Osteocyte (in vitro differentiated cells): ENCODE results near the gene POFUT2. TPM values are rescaled to one million over a fixed set of nuclear protein-coding genes. Genes with fewer than 3 reads are reported as not detected.

ENCODE experiments used
- DNase-seq: peaks from one replicate; pipeline ENCODE4 v3.0.0; 2021; ENCODE audit warnings: mixed read lengths; ENCODE audit not compliant: unreplicated experiment; ENCODE audit errors: extremely low spot score
- H3K27ac Mint-ChIP-seq: one replicate; pipeline ENCODE4 v1.8.0; 2021; ENCODE audit warnings: mild to moderate bottlenecking, mixed read lengths; ENCODE audit not compliant: unreplicated experiment
- H3K27me3 Mint-ChIP-seq: one replicate; pipeline ENCODE4 v1.8.0; 2021; ENCODE audit warnings: mixed read lengths; ENCODE audit not compliant: unreplicated experiment
- H3K36me3 Mint-ChIP-seq: one replicate; pipeline ENCODE4 v1.8.0; 2021; ENCODE audit warnings: mixed read lengths; ENCODE audit not compliant: unreplicated experiment
- H3K4me1 Mint-ChIP-seq: one replicate; pipeline ENCODE4 v1.8.0; 2021; ENCODE audit warnings: mixed read lengths; ENCODE audit not compliant: unreplicated experiment
- H3K4me3 Mint-ChIP-seq: one replicate; pipeline ENCODE4 v1.8.0; 2021; ENCODE audit warnings: mild to moderate bottlenecking, moderate library complexity, mixed read lengths; ENCODE audit not compliant: unreplicated experiment
- H3K9me3 Mint-ChIP-seq: one replicate; pipeline ENCODE4 v1.8.0; 2021; ENCODE audit warnings: mixed read lengths; ENCODE audit not compliant: unreplicated experiment
- total RNA-seq: library from RNA; stranded (reverse); gene quantifications from 2 replicates; pipeline ENCODE4 v1.2.1, GENCODE V29; 2021
- TF ChIP-seq, protein P1 (sequence below): fragments of 200-600 bp; sonication (generic); IDR thresholded peaks from 2 replicates; pipeline ENCODE4 v1.5.0; 2021; ENCODE audit warnings: antibody characterized with exemption, mild to moderate bottlenecking, moderate library complexity

The POFUT2 gene
- total RNA-seq, 1 donor from 2014 or later = 62.7 TPM

DNA sequence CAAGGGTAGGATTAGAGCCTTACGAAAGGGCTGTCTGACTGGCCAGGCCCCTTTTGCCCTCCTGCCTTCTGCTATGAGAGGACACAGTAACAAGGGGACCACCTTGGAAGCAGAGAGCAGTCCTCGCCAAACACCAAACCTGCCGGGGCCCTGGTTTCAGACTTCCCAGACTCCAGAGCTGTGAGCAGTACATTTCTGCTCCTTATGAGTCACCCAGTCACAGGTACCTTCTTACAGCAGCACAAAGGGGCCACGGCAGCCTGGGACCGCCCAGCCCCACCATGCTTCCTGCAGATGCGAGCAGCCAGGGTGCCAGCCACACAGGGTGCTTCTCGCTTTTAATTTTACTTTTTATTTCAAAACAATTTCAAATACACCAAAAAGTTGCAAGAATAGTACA is 17.2 kb upstream of the POFUT2 start:
- Mint-ChIP-seq H3K27me3 (no peaks in the 10 kb centered on the region), H3K4me1 (peaks cover 69% of the 10 kb centered on the region), H3K36me3 (no peaks in the 10 kb centered on the region), H3K4me3 (no peak overlapping the region), H3K9me3 (no peaks in the 10 kb centered on the region), H3K27ac (peak overlapping the region; percentile 35)
- DNase-seq = no peak
- TF ChIP-seq, protein P1, sequence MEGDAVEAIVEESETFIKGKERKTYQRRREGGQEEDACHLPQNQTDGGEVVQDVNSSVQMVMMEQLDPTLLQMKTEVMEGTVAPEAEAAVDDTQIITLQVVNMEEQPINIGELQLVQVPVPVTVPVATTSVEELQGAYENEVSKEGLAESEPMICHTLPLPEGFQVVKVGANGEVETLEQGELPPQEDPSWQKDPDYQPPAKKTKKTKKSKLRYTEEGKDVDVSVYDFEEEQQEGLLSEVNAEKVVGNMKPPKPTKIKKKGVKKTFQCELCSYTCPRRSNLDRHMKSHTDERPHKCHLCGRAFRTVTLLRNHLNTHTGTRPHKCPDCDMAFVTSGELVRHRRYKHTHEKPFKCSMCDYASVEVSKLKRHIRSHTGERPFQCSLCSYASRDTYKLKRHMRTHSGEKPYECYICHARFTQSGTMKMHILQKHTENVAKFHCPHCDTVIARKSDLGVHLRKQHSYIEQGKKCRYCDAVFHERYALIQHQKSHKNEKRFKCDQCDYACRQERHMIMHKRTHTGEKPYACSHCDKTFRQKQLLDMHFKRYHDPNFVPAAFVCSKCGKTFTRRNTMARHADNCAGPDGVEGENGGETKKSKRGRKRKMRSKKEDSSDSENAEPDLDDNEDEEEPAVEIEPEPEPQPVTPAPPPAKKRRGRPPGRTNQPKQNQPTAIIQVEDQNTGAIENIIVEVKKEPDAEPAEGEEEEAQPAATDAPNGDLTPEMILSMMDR = no peak

DNA sequence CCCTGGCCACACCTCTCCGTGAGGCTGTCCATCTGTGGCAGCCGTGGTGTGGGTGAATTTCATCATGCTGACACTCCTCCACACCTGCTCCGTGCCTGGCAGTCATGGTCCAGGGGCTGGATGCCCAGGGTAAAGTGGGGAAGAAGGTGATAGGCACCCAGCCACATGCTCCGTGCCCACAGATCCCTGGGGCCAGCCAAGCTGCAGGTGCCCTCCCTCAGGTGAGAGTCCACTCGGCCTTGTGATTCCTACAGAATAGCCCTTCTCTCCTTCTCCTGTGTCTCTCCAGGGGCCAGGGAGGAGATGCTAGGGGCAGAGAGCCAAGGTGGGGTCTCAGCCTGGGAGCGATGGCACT is 16.8 kb upstream of the POFUT2 start:
- H3K4me1 Mint-ChIP-seq = peaks cover 69% of the 10 kb centered on the region
- H3K27me3 Mint-ChIP-seq = no peaks in the 10 kb centered on the region
- TF ChIP-seq, protein P1 = no peak
- H3K27ac Mint-ChIP-seq = peak overlapping the region; percentile 35
- H3K36me3 Mint-ChIP-seq = no peaks in the 10 kb centered on the region
- H3K9me3 Mint-ChIP-seq = no peaks in the 10 kb centered on the region
- H3K4me3 Mint-ChIP-seq = no peak overlapping the region
- DNase-seq = no peak

GRCh38 chr21:45303751-45304475 is 16.2 kb upstream of the POFUT2 start:
- H3K9me3 Mint-ChIP-seq = no peaks in the 10 kb centered on the region
- no peak overlapping the region for H3K27ac Mint-ChIP-seq
- no peaks in the 10 kb centered on the region for H3K36me3 Mint-ChIP-seq
- no peak overlapping the region for H3K4me3 Mint-ChIP-seq
- no peaks in the 10 kb centered on the region for H3K27me3 Mint-ChIP-seq
- DNase-seq = no peak
- peaks cover 69% of the 10 kb centered on the region for H3K4me1 Mint-ChIP-seq
- TF ChIP-seq, protein P1 = no peak

DNA sequence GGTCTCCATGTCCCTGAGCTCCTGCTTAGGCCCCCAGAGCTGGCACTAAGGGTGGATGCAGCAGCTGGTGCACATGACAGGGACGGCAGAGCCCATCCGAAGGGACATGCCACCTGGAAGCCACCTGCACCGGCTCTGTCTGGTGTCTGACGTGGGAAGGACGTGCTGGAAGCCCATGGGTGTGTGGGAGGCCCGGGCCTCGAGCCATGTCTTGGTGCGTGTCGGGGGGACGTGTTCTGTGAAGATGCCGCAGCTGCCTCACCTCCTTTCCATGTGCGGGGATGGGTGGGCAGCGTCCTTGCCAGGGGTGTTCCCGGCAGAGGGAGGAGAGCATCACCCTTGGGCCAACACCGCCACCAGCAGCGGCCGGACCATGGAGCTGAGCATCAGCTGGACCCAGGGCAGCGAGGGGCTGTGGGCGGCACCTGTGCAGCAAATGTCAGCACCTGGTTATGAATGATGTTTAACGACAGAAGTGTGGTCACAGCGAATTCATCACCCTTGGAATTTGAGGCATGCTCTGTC is 15.5 kb upstream of the POFUT2 start:
- Mint-ChIP-seq H3K27me3 (no peaks in the 10 kb centered on the region), H3K27ac (no peak overlapping the region)

More for the DNA sequence above, 15.5 kb upstream of the POFUT2 start:
- Mint-ChIP-seq H3K9me3 (no peaks in the 10 kb centered on the region), H3K4me1 (peaks cover 69% of the 10 kb centered on the region), H3K4me3 (no peak overlapping the region), H3K36me3 (no peaks in the 10 kb centered on the region)
- DNase-seq = no peak
- TF ChIP-seq, protein P1 = no peak
